DMS114 treated with DMSO at 0.1 percent for 48 hours (cell line): ENCODE measurements around the gene MAP7D1.

ENCODE experiments used
- DNase-seq: peaks from one replicate; lab custom pipeline; 2025; ENCODE audit not compliant: unreplicated experiment; lab: John Stamatoyannopoulos, UW

The MAP7D1 gene

DNA sequence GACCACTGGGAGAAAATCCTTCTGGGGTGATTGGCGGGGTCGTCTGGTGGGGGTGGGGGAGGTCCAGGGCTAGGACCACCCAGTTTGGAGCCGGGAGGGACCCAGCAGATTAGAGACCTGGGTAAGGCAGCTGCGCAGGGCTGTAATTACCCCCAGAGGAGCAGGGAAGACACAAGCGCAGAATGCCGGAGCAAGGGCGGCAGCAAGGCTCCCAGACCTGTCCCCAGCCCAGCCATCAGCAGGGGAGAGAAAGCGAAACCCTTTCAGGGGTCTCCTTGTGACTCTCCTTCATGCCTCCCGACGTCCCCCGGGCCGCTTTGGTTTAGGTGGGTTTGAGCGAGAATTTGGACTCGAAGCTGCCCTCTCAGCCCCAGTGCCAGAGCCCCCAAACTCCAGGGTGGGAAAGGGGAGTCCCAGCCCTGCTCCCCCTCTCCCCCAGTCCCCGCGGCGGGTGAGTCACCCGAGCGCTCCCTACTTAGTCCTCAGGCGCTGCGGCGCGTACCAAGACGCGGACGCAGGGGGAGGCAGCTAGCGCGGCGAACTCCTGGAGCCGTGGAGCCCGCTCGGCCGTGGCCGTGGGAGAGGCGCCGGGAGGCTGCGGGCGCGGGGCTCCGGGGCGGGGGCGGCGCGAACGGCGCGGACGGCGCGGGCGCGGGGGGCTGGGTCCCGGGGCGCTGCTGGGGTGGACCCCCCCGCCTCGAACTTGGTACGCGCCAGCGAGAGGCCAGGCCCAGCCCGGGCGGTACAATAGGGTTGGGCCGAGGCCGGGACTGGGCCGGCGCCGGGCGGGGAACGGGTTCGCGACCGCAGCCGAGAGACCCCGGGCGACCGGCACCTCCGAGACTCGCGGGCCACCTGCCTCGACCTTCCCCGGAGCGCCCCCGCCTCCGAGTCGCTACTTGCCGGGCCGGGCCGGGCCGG lies at the start of gene MAP7D1:
MAP7D1 (plus strand) TSS at position 753 of the 921 bp plus-strand sequence. CDS start 258 bp downstream, outside the sequence.
- DNase-seq: peak; percentile 47

- DNase-seq: no peak
These were observed 49.7 kb upstream of the MAP7D1 start for GRCh38 chr1:36106269-36106668.

- no peak for DNase-seq
These were observed 48.6 kb upstream of the MAP7D1 start for GRCh38 chr1:36107394-36107793.

GRCh38 chr1:36108314-36108713 lies 47.6 kb upstream of the MAP7D1 start:
- no peak for DNase-seq

- DNase-seq: no peak
These were observed 46.8 kb upstream of the MAP7D1 start for GRCh38 chr1:36109041-36109679.

DNA sequence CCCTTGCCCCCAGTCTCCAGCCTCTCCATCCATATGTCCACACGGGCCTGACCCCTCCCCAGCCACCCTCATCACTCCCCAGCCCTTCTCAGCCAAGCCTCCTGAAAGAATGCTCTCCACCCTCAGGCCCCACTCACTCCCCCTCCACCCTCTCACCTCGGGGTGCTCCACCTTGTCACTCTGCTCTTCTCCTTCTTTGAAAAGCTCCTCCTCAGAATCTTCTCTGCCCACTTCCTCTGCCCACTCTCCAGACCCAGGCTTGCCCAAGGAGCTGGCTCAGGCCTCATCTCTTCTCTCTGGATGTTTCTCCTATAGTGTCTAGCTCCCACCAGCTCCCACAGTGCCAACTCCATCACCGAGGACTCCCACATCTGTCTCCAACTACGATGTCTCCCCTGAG lies 44.8 kb upstream of the MAP7D1 start:
- DNase-seq: no peak

GRCh38 chr1:36112823-36113222 lies 43.1 kb upstream of the MAP7D1 start:
- DNase-seq: no peak

- no peak for DNase-seq
These were observed 41.6 kb upstream of the MAP7D1 start for GRCh38 chr1:36114371-36114770.

DNA sequence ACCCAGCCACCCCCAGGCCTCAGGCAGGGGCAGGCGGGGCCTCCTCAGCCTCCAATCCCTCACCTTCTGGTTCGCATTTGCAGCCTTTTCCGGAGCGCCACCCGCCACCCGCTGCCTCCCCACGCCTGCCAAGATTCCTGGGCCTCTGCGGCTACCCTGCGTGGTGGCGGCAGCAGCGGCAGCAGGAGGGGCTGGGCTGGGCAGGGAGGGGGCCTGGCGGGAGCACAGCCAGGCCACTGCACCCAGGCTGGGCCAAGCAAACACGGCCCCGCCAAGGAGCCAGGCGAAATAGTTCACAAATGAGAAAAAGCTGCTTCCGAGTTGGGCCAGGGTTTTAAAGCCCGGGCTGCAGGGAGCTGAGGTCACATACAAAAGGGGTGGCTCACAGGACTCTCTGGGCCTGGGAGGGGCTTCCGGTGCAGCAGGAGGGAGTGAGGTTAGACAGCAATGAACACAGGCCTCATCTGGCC lies 40.7 kb upstream of the MAP7D1 start:
- no peak for DNase-seq

DNA sequence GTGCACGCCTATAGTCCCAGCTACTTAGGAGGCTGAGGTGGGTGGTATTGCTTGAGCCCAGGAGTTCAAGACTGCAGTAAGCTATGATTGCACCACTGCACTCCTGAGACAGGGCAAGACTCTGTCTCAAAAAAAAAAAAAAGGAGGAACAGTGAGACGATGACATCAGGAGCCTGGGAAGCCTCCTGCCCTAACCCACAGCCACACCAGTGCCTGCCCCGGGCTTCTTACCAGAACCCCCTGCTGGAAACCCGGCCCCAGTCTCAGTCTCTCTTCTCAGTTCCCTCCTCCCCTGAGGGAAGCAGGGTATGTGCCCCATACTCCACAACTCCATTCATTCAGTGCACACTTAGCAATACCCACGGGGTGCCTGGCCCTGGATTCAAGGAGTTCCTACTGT lies 40.0 kb upstream of the MAP7D1 start:
- DNase-seq: no peak

GRCh38 chr1:36116901-36117300 lies 39.1 kb upstream of the MAP7D1 start:
- DNase-seq: no peak

DNA sequence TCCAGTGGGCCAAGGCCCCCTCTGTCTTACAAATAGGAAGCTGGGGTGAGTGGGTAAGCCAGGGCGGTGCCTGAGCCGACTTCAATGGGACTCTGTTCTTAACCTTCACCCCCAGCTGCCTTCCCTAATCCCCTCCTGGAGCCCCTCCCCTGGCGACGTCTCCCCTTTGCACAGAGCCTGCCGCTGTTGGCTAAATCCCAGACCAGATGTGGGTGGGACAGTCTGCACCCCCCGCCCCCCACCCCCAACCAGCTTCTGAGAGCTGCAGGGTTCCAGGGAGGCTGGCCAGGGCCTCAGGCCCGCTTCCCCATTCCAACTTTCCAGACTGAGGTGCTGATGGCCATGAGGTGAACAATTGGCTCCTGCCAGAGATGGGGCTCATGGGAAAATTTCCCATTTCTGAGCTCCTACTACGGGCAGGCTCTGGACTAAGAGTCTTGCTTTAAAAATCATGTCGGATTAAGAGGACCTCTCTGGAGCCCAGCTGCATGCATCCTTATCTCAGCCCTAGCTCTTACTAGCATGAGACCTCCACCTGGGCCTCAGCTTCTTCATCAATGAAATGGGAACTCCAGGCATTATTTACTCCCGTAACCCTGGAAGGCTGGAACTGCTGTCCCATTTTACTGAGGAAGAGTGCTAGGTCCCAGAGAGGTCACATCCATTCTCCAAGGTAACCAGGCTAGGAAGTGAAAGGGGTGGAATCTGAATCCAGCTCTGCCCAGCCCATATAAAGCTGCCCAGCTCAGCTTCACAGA lies 37.3 kb upstream of the MAP7D1 start:
- DNase-seq: no peak

DNA sequence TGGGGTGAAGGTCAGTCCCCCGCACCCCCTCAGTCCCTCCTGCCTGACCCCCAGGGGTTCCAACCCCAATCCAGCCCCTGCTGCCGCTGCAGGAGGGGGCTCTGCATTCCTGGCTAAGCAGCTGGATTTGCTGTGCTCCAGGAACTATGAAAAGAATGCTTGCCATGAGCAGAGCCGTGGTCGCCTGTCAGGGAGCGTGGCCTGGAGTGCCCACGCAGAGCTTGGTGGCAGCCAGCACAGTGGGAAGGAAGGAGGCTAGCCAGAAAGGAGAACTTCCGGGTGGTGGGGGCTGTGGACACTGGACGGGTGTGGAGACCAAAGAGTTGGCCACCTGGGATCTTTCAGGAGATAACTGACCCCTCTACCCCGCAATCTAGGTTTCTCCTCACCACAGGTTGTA lies 36.5 kb upstream of the MAP7D1 start:
- no peak for DNase-seq

GRCh38 chr1:36122062-36123030 lies 33.6 kb upstream of the MAP7D1 start:
- DNase-seq: no peak

DNA sequence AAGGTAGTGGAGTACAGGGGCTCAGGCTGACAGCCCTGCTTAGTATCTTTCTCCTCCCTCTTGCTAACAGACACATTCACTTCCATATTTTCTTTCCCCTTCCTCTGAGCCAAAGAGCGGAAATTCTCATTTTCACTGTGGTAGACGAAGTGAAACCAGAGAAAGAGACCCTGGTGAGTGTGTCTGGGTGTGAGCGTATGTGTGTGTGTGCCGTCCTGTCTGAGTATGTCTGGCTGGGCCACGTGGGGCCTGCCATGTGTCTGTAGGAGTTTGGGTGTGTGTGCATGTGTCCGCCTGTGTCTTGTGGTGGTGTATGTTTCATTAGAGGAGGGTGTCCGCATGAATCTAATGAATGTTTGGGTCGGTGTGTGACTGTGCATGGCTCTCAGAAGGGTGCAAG lies 32.6 kb upstream of the MAP7D1 start:
- no peak for DNase-seq

- DNase-seq: no peak
These were observed 31.4 kb upstream of the MAP7D1 start for GRCh38 chr1:36124404-36125128.

DNA sequence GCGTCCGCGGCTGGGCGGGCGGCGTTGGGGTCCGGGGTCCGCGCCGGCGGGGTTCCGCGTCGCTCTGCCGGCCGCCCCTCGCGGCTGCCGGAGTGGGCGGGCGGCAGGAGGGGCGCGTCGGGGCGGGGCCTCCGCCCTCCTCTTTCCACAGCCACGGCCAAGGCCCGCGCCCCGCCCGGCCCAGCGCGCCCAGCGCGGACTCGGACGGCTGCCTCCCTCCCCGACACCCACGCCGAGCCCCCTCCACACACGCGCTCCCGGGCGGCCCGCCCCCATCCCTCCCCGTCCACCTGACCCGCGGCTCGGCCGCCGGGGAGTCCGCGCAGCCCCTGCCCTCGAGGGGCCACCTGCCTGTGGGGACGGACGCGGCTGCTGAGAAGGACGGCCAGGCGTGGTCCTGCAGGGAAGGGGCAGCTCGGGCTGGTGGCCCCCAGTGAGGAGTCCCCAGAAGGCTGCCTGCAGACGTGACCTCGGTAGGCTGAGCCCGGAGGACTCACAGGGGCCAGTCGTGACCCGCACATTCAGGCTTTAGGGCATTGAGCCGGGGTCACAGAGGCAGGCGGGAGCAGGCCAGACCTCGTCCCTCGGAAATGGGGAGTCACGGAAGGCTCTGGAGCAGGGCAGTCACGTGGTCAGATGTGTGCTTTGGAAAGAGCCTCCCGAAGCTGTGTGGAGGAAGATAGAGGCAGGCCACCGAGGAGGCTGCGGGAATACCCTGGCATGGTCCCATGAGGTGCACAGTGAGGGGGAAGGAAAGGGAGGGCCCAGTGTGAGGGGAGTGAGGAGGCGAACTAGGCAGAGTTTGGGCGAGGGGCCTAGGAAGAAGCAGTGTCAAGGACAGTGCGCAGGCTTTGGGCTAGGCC lies 30.6 kb upstream of the MAP7D1 start, which contains the start of gene COL8A2:
COL8A2 (minus strand) TSS at position 94 of the 863 bp plus-strand sequence. CDS start 24,980 bp downstream, outside the sequence.
- DNase-seq: no peak

- no peak for DNase-seq
These were observed 29.8 kb upstream of the MAP7D1 start for GRCh38 chr1:36126005-36126716.
